GM12865 (cell line): ENCODE data around the gene RECQL5.

Source experiments
- DNase-seq: peaks from one replicate; pipeline ENCODE4 v3.0.0; 2010; ENCODE audit warnings: low read depth
- H3K4me3 ChIP-seq: 2 replicates; pipeline ENCODE4 v1.5.1; 2011; ENCODE audit warnings: mild to moderate bottlenecking, low read depth, low read length, control low read depth
- CTCF ChIP-seq: IDR thresholded peaks from 2 replicates; pipeline ENCODE4 v1.5.1; 2011; ENCODE audit warnings: low read length, control low read depth, low read depth, inconsistent platforms; ENCODE audit not compliant: insufficient read depth; ENCODE audit errors: missing control alignments

The RECQL5 gene

GRCh38 chr17:75635610-75636202 lies 31.2 kb downstream of the RECQL5 start:
- no peak for DNase-seq
- H3K4me3 ChIP-seq, result no peak overlapping the region
- TF ChIP-seq CTCF, result no peak

DNA sequence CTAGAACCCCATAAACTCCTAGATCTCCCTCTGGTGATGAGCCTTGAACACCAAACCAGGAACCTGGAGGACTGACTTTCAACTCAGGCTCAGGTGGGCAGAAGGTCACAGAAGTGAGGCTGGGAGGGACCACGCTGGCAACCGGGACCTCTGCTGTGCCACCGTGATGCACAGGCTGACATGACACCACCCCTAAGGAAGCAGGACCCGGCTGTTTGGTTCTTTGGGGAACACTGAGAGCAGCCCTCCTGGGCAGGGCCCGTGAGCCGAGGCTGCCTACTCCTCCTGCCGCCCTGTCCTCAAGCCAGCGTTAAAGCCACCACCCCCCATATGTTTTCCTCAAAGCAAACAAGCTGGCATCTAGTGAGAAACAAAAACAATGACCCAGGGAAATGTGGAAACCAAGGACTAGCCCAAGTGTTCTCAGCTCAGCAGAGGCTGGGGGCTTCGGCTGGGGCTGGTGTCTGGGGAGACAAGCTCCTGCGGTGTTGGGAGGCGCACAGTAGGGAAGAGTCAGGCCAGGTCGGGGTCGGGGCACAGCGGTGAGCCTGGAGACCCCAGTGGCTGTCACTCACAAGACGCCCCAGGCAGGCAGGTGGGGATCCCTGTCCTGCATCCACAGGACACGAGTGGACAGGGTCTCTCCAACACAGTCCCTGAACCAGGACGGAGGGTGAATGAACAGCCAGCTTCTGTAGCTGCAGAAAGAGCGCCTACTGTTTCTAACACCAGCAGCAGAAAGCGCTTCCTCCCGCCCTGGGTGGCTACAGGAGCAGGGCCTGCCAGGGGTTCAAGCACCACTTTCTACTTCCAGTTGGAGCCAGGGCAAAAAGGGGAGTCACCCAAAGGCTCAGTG lies 32.0 kb downstream of the RECQL5 start:
- H3K4me3 ChIP-seq, result no peak overlapping the region

GRCh38 chr17:75634376-75634740 lies 32.6 kb downstream of the RECQL5 start:
- no peak overlapping the region for H3K4me3 ChIP-seq
- DNase-seq, result no peak
- TF ChIP-seq CTCF, result no peak

More for the DNA sequence above, 32.0 kb downstream of the RECQL5 start:
- no peak for TF ChIP-seq CTCF
- no peak for DNase-seq

DNA sequence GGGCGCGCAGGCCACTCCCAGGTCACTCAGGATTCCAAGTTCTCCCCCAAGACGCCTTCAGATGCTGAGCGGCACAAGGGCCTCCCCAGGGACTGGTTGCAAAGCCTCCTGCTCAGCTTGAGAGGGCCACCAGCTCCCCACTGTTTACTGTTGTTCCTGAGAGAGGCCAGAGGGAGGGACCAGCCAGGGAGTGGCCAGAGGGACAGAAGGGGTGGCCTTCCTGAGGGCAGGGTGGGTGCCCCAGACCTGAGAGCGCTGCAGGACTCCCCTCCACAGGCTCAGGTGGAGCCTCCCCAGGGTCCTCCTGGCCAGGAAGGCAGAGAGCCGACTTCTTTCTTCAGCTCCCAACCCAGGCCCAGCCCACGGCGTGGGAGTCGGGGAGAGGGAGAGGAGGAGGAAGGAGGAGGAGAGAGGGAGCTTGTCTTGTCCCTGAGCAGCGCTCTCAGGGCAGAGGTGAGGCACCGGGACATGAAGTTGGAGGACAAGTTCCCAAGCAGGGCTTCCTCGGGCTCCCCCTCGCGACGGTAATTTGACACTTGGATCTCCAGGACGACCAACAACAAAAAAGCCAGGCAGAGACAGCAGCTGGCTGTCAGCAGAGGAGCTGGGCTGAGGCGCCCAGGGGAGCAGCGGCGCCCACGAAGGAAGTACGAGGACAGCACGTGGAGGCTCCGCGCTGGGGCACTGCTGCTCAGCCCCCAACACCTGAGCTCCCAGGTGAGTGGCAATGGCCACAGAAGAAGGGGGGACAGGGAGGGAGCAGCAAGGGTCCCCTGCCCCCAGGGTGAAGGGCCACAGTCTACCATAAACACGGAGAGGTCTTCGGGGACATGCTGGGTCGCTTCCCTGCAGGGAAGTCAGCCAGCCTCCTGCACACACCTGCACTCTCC lies 33.2 kb downstream of the RECQL5 start:
- H3K4me3 ChIP-seq, result no peak overlapping the region
- DNase-seq, result peak; percentile 56
- peak; percentile 21 for TF ChIP-seq CTCF

DNA sequence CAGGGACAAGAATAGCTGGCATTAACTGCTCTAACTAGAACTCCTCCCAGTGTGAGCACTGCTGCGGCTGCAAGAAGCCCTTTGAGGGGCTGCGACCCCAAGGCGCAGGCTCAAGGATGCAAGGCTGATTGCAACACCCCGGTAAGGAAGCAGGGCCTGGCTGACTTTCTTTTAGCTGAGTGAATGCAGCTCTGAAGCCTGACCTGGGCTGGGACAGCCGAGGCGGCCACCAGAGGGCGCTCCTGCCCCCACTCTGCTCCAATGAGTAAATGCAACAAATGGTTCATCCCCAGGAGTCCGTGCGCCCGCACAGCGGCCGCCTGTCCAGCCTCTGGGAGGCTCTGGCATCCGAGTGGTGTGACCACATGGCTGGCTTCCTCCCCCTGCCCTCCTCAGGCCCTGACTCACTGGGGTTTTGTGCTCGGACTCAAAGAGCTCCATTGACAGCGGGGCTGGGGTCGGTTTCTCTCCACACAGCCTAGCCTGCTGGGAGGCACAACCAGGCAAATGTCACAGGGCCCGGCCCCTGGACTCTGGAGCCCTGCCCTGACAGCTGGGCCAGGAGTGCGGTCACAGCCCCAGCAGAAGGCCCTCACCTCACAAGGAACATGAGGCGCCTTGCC lies 34.0 kb downstream of the RECQL5 start, which contains the start of gene SMIM5:
SMIM5 (plus strand) TSS at position 572 of the 623 bp plus-strand sequence. CDS start 6,768 bp downstream, outside the sequence.
- peak; percentile 82 for DNase-seq
- no peak within 1 kb of the TSS for H3K4me3 ChIP-seq
- TF ChIP-seq CTCF, result peak; percentile 97

GRCh38 chr17:75632428-75632827 lies 34.5 kb downstream of the RECQL5 start:
- DNase-seq, result no peak
- no peak for TF ChIP-seq CTCF
- H3K4me3 ChIP-seq, result no peak overlapping the region
